Left kidney (tissue), 2 donors: ENCODE results near the gene MDH2. TPM values are rescaled to one million over a fixed set of nuclear protein-coding genes. Genes with fewer than 3 reads are reported as not detected.
"Not testable (repeated sequence)": the region's sequence is repeated elsewhere in the genome, so short reads cannot be mapped to it uniquely, and the experiment has no call there.

Source experiments
- DNase-seq: peaks from one replicate; pipeline ENCODE4 v3.0.0-alpha.2; 2013
- polyA plus RNA-seq: library from polyadenylated mRNA; unstranded; fragments of 120-200 nt; gene quantifications from one replicate; pipeline ENCODE4 v1.2.1, GENCODE V29; 2013; ENCODE audit not compliant: insufficient read length

The MDH2 gene
- polyA plus RNA-seq, 1 donor: 213 TPM

GRCh38 chr7:76106130-76106529 is 58.2 kb downstream of the MDH2 start:
- DNase-seq: not testable (repeated sequence)

DNA sequence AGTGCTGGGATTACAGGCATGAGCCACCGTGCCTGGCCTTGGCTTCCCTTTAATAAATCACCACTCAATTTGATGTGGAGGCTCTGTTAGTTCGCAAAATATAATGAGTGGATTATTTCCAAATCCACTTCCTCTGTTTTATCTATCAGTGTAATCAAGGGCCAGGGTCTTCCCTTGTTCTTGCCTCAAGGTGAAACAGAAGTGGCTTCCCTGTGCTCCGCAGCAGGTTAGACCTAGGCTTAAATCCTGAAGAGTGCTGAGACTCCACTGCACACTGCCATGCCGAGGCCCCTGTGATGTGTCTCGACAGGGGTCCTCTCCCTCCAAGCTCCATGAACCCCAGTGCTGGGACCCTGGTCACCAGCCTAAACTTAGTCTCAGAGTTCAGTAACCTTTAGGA is 59.0 kb downstream of the MDH2 start:
- DNase-seq: no peak

DNA sequence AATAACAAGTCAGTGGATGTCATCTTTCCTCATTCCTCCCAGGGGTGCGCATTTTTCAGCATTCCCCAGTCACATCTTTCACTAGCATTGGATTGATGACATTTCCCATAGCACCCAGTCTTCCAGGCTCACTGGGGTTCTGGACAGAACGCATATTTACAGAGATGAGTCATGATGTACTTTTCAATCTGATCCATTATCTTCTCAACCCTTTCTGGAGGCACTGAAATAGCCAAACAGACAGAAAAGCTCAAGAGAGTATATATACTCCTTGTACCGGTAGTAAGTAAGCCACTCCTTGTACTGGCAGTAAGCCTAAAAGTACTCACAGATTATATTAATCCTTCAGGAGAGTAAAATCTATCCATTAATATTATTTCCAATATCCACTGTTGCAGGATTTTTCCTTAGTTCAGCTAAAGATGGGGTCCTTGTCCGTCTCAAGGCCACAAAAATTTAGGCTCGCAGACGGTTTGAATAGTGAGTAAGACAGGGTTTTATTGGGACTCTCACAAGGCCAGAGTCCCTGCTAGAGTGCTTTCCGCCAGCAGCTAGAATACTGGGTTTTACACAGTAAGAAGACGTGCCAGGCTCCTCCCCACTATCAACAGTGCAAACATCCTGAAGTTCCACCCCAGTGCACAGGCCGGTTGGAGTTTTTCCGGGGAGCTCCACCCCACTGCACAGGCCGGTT is 60.8 kb downstream of the MDH2 start:
- no peak for DNase-seq

- DNase-seq: not testable (repeated sequence)
Measured at GRCh38 chr7:76113042-76113630, 65.2 kb downstream of the MDH2 start.

GRCh38 chr7:76114742-76115141 is 66.8 kb downstream of the MDH2 start:
- DNase-seq: not testable (repeated sequence)

Other genes starting within 250 kb of the MDH2 start
- gene CCL24, start 234.3 kb upstream of the MDH2 start, polyA plus RNA-seq: not detected
- 60.4 TPM for gene RHBDD2, start 169.1 kb upstream of the MDH2 start, polyA plus RNA-seq
- 53.7 TPM for gene POR, start 133.0 kb upstream of the MDH2 start, polyA plus RNA-seq
- gene TMEM120A, start 53.5 kb upstream of the MDH2 start, polyA plus RNA-seq: 56.2 TPM
- 47.5 TPM for gene STYXL1, start 106 bp upstream of the MDH2 start, polyA plus RNA-seq
- gene SRRM3, start 153.8 kb downstream of the MDH2 start, polyA plus RNA-seq: 2.1 TPM